Keratinocyte (primary cell): Measurements from ENCODE around the gene MAP7. TPM values are rescaled to one million over a fixed set of nuclear protein-coding genes. Genes with fewer than 3 reads are reported as not detected.

Experiments
- DNase-seq: peaks from one replicate; pipeline ENCODE4 v3.0.0-alpha.2; 2011; ENCODE audit warnings: low read depth, missing footprints, low spot score
- FAIRE-seq: peaks from 2 replicates; lab custom pipeline; 2011; peaks lifted over from hg19 to GRCh38; lab: Jason Lieb, UNC
- H2AFZ ChIP-seq: 2 replicates; pipeline ENCODE4 v1.6.0; 2012; ENCODE audit warnings: low read length, control low read depth, inconsistent platforms; ENCODE audit not compliant: control insufficient read depth
- H3K27ac ChIP-seq: 2 replicates; pipeline ENCODE4 v1.5.1; 2011; ENCODE audit warnings: low read length; ENCODE audit not compliant: control insufficient read depth, insufficient read depth
- H3K27me3 ChIP-seq: 3 replicates; pipeline ENCODE4 v1.6.0; 2011; ENCODE audit warnings: low read length; ENCODE audit not compliant: control insufficient read depth, insufficient read depth; ENCODE audit errors: extremely low read depth
- H3K36me3 ChIP-seq, 2 experiments: 2 replicates in 1 of 2; 3 replicates in 1 of 2; pipeline ENCODE4 v1.5.1; 2011; ENCODE audit warnings: low read length in 2 of 2, mild to moderate bottlenecking in 1 of 2; ENCODE audit not compliant: control insufficient read depth in 2 of 2, insufficient read depth in 2 of 2; ENCODE audit errors: extremely low read depth in 1 of 2
- H3K4me1 ChIP-seq: 3 replicates; pipeline ENCODE4 v1.5.1; 2011; ENCODE audit warnings: low read length; ENCODE audit not compliant: control insufficient read depth, insufficient read depth; ENCODE audit errors: extremely low read depth
- H3K4me2 ChIP-seq: 3 replicates; pipeline ENCODE4 v1.6.0; 2011; ENCODE audit warnings: low read depth, low read length; ENCODE audit not compliant: control insufficient read depth, insufficient read depth; ENCODE audit errors: extremely low read depth
- H3K4me3 ChIP-seq, 3 experiments: fragments of 200-600 bp in 1 of 3; sonication (generic) in 1 of 3; 2 replicates in 2 of 3; 3 replicates in 1 of 3; pipeline ENCODE4 v1.5.1; 2011 to 2016; ENCODE audit warnings: low read length in 3 of 3, mild to moderate bottlenecking in 3 of 3, control low read depth in 2 of 3, inconsistent platforms in 1 of 3, low read depth in 1 of 3, mixed read lengths in 1 of 3, mixed run types in 1 of 3, moderate library complexity in 1 of 3; ENCODE audit not compliant: control insufficient read depth in 2 of 3, insufficient read depth in 2 of 3; ENCODE audit errors: extremely low read depth in 1 of 3
- H3K79me2 ChIP-seq: 2 replicates; pipeline ENCODE4 v1.6.0; 2012; ENCODE audit warnings: low read length; ENCODE audit not compliant: control insufficient read depth, insufficient read depth
- H3K9ac ChIP-seq: 3 replicates; pipeline ENCODE4 v1.6.0; 2011; ENCODE audit warnings: low read length; ENCODE audit not compliant: control insufficient read depth, insufficient read depth; ENCODE audit errors: extremely low read depth
- H3K9me1 ChIP-seq: 3 replicates; pipeline ENCODE4 v1.6.0; 2011; ENCODE audit warnings: low read length; ENCODE audit not compliant: control insufficient read depth, insufficient read depth; ENCODE audit errors: extremely low read depth
- H3K9me3 ChIP-seq: 2 replicates; pipeline ENCODE4 v1.5.1; 2012; ENCODE audit warnings: low read depth, low read length; ENCODE audit not compliant: control insufficient read depth
- H4K20me1 ChIP-seq: 3 replicates; pipeline ENCODE4 v1.6.0; 2011; ENCODE audit warnings: low read length; ENCODE audit not compliant: control insufficient read depth, insufficient read depth; ENCODE audit errors: extremely low read depth
- CTCF ChIP-seq, 3 experiments: IDR thresholded peaks in 1 of 3; conservative IDR thresholded peaks in 1 of 3; optimal IDR thresholded peaks in 1 of 3; 2 replicates in 2 of 3; 3 replicates in 1 of 3; pipeline versions ENCODE3 to v1.5.1; 2011; ENCODE audit warnings: low read length in 3 of 3, mild to moderate bottlenecking in 3 of 3, moderate library complexity in 2 of 3, control low read depth in 1 of 3, inconsistent platforms in 1 of 3; ENCODE audit not compliant: insufficient read depth in 2 of 3; ENCODE audit errors: extremely low read depth in 1 of 3
- EZH2 ChIP-seq: IDR thresholded peaks from one replicate; pipeline ENCODE4 v1.6.1; 2012; ENCODE audit warnings: inconsistent platforms, mild to moderate bottlenecking, low read length, moderate library complexity
- dilution Hi-C: fragments of 300-500 bp; cut with MboI; formaldehyde crosslinking; loops from one replicate; pipeline ENCODE4 v1.7.0; 2020; ENCODE audit warnings: low sequenced_read_pairs; ENCODE audit not compliant: extremely low pct_ligation_motif_present
- polyA plus RNA-seq, 5 experiments: library from polyadenylated mRNA; depleted of rRNA in 3 of 5; stranded (reverse) in 3 of 5; stranded (forward) in 1 of 5; unstranded in 1 of 5; fragments of >200 nt; gene quantifications; 1 replicate in 1 of 5; 2 replicates in 3 of 5; 3 replicates in 1 of 5; pipeline versions ENCODE4 v1.2.1 to v1.2.3, GENCODE V29; 2011 to 2012; ENCODE audit warnings: missing spikeins in 2 of 5, low read depth in 1 of 5, low replicate concordance in 1 of 5

Gene MAP7
- polyA plus RNA-seq, 1 donor (not counting 4 experiments of a cell fraction or from before 2014, with no cell fraction given) = 11.8 TPM

- Histone ChIP-seq H3K4me1 (peaks cover 33% of the 10 kb centered on the region), H3K79me2 (peaks cover 11% of the 10 kb centered on the region), H3K9me3 (no peaks in the 10 kb centered on the region), H3K9me1 (no peaks in the 10 kb centered on the region), H3K36me3 (no peaks in the 10 kb centered on the region), H4K20me1 (no peaks in the 10 kb centered on the region), H3K9ac (no peak overlapping the region), H2AFZ (no peak overlapping the region), H3K4me2 (no peak overlapping the region), H3K27me3 (no peaks in the 10 kb centered on the region), H3K4me3 (no peak overlapping the region), H3K27ac (no peak overlapping the region)
- TF ChIP-seq CTCF (optimal IDR thresholded peaks at IDR 0.05 in 1 of 3, IDR thresholded peaks at IDR 0.05 in 1 of 3, conservative IDR thresholded peaks at IDR 0.05 in 1 of 3; ENCODE audit: extremely low read depth in 1 of 3, insufficient read depth in 2 of 3, low read length in 3 of 3) = no peak
- TF ChIP-seq EZH2 = no peak
- FAIRE-seq = no peak
- no peak for DNase-seq
- dilution Hi-C loops = no loop called here
These were observed 28.3 kb downstream of the MAP7 start for GRCh38 chr6:136521911-136522310.

GRCh38 chr6:136521427-136521826, 28.8 kb downstream of the MAP7 start:
- H3K36me3 ChIP-seq = no peaks in the 10 kb centered on the region
- H3K9me3 ChIP-seq = no peaks in the 10 kb centered on the region
- TF ChIP-seq EZH2 (no peak), CTCF (optimal IDR thresholded peaks at IDR 0.05 in 1 of 3, IDR thresholded peaks at IDR 0.05 in 1 of 3, conservative IDR thresholded peaks at IDR 0.05 in 1 of 3; ENCODE audit: extremely low read depth in 1 of 3, insufficient read depth in 2 of 3, low read length in 3 of 3) (no peak)
- no peak overlapping the region for H3K4me3 ChIP-seq
- peaks cover 12% of the 10 kb centered on the region for H3K79me2 ChIP-seq
- FAIRE-seq (no peak), DNase-seq (no peak)
- H3K4me1 ChIP-seq = peaks cover 32% of the 10 kb centered on the region
- no peak overlapping the region for H3K4me2 ChIP-seq
- H3K27ac ChIP-seq = no peak overlapping the region
- H3K9ac ChIP-seq = no peak overlapping the region
- dilution Hi-C loops = no loop called here
- H3K27me3 ChIP-seq = no peaks in the 10 kb centered on the region
- no peak overlapping the region for H2AFZ ChIP-seq
- no peaks in the 10 kb centered on the region for H4K20me1 ChIP-seq
- H3K9me1 ChIP-seq = no peaks in the 10 kb centered on the region
